ENCODE data around the gene FPR3.

- TF ChIP-seq, protein P1, sequence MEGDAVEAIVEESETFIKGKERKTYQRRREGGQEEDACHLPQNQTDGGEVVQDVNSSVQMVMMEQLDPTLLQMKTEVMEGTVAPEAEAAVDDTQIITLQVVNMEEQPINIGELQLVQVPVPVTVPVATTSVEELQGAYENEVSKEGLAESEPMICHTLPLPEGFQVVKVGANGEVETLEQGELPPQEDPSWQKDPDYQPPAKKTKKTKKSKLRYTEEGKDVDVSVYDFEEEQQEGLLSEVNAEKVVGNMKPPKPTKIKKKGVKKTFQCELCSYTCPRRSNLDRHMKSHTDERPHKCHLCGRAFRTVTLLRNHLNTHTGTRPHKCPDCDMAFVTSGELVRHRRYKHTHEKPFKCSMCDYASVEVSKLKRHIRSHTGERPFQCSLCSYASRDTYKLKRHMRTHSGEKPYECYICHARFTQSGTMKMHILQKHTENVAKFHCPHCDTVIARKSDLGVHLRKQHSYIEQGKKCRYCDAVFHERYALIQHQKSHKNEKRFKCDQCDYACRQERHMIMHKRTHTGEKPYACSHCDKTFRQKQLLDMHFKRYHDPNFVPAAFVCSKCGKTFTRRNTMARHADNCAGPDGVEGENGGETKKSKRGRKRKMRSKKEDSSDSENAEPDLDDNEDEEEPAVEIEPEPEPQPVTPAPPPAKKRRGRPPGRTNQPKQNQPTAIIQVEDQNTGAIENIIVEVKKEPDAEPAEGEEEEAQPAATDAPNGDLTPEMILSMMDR (IDR thresholded peaks at IDR 0.05; ENCODE audit: insufficient read depth, low read depth, low read length): no peak
- TF ChIP-seq EZH2 (IDR thresholded peaks at IDR 0.05; ENCODE audit: insufficient read depth, low read length): no peak
These were observed 42.2 kb downstream of the FPR3 start for GRCh38 chr19:51837145-51837544.

Measured in astrocyte (in vitro differentiated cells and primary cell).